ENCODE results near the gene CPTP. TPM values are rescaled to one million over a fixed set of nuclear protein-coding genes. Genes with fewer than 3 reads are reported as not detected.
A peak's percentile ranks its signal among the peaks of the same experiment; 100 is the strongest.

CPTP gene
- total RNA-seq, 1 donor from 2014 or later: 20.4 TPM

DNA sequence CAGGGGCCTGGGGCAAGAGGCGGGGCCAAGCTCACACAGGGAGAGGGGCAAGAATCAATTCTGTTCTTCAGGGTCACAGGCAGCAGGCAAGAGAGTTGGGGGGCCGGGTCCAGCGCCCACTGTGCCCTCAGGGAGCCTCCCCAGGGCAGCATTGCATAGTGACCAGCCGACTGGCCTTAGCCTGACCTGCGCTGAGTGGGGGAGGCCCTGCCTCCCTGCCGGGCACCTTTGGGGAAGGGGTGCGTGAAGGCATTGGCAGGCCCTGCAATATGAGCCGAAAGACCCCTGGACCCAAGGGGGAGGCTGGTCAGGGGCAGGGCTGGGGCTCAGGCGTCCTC is 32.2 kb upstream of the CPTP start:
- no peak for DNase-seq (ENCODE audit: low read depth)

DNA sequence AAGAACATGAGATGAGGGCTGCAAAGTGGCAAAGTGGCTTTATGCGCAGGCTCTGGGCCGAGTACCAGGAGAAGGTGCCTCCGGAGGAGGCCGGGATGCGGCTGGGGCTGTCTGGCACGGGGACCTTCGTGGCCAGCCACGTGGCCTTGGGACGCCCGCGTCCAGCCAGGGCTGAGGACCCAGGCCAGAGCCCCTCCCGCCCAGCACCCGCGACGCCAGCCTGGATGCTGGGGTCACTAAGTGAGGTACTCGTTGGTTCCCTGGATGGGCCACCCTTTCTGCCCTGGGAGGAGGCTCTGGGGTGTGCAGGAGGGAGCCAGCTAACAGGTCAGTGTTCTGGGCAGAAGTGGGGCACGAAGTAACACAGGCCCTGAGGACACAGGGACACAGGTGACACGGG is 31.8 kb upstream of the CPTP start:
- no peak for DNase-seq (ENCODE audit: low read depth)

DNA sequence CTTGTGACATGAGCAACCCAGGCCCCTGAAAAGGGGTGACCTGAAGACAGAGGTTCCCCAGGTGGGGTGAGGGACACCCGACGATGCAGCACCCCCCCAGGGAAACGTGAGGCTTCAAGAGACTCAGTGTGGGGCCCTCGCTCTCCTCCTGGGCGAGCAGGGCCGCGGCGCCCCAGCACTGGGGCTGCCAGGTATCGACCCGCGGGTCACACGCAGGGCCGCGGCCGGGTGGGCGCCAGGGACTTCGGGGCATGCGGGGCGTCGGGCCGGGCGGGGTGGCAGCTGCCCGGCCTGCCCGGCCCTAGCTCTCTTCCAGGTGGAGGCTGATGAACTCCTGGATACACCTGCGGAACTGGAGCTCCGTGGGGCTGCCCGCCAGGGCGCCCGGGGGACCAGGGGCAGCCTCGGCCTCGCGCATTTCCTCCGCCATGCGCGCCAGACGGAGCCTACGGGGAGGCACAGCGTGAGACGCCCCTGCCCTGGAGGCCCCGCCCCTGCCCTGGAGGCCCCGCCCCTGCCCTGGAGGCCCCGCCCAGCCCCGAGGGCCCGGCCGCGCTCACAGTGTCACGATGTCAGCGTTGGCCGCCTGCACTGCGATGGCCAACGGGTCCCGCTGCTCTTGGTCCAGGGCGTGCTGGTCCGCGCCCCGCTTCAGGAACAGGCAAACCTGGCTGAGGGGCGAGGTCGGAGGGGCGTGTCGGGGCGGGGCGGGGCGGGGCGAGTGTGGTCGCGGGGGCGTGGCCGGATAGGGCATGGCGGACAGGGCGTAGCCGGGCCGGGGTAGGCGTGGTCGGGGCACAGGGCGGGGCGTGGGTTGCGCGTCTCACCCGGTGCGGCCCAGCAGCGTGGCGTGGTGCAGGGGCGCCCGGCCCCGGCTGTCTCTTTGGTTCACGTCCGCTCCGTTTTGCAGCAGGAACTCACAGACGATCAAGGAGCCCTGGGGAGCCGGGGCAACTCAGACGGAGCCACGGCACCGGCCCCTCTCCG is 31.0 kb upstream of the CPTP start:
- DNase-seq (ENCODE audit: low read depth): no peak

DNA sequence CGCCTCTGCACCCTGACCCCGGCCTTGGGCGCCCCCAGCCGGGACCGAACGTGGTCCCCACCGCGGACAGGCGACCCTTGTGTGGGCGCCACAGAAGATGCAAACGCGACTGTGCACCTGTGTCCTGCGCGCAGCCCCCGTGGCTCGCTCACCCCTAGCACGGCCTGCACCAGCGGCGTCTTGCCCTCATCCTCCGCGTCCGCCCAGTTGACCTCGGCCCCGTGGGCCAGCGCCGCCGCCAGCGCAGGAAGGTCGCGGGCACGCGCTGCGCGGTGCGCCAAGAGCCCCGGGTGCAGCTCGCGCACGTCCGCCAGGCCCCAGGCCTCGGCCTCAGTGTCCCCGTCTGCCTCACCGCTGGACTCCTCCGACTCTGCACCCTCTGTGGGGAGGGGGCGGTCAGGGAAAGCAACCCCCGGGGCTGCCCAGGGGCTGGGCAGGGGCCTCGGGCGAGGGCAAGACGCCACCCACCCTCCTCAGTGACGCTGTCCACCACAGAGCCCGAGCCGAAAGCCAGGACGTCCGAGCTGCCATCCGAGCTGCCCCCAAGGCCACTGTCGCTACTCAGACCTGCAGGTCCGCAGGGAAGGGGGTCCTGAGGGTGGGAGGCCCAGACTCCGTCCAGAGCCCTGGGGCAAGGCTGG is 30.2 kb upstream of the CPTP start:
- DNase-seq (ENCODE audit: low read depth): no peak

DNA sequence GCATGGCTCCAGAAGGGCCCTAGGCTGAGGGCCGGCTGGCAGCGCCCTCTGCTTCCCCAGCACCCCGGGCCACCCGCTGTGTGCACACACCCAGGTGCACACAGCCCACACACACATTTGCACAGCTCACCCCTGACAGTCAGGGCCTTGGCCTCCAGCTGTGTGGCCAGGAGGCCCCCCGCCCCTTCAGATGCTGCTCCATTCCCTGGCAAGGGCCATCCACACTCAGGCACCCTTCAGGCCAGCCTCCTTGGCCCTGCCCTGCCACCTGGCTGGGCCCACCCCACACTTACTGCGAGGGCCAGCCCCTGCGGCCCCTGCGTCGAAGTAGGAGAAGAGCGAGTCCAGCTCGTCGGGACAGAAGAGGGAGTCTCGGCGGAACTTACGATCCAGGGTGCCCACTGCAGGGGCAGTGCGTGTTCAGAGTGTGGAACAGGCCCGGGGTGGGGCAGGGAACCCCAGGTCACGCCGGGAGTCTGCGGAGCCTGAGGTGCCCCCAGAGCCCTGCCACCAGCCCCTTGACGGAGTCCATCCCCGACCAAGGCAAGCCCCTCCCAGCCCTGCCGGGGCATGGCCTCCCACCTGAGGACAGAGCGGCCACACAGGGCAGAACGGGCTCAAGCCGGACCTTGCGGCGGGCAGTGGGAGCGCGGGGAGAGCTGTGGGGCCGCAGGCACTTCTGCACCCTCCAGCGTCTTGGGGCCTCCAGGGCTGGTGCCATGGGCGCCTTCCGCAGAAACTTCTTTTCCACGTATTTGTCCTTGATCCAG is 29.3 kb upstream of the CPTP start:
- DNase-seq (ENCODE audit: low read depth): no peak

DNA sequence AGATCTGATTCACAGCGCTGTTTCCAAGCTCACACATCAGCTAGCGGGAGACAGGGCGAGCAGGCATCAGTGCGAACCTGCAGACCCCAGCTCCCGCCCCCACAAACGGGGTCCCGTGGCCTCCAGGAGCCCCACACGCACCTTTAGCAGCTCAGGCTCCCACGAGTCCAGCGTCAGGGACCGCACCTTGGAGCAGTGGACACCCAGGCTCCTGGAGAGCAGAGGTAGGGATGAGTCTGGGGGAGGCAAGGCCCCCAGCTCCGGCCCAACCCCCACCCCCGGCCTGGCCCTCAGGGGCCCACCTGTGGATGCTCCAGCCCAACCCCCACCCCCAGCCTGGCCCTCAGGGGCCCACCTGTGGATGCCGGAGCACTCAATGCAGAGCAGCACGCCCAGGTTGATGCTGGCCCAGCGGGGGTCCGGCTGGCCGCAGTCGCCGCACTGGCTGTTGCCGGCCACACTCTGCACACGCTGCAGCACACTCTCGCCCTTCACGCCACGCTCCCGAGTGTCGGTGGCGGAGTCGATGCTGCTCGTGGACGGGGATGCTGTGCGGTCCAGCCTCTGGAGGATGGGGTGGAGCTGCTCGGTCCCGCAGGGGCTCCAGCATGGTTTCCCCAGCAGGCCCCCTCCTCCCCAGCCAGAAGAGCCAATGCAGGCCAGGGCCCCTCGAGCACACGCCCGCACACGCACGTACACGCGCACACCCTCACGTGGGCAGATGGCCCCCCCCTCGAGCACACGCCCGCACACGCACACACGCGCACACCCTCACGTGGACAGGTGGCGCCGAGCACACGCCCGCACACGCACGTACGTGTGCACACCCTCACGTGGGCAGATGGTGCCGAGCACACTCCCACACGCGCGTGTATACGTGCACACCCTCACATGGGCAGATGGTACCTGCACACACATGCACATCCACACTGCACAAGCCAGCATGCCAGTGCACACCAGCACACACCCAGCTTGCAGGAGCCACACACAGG is 28.2 kb upstream of the CPTP start:
- DNase-seq (ENCODE audit: low read depth): no peak

DNA sequence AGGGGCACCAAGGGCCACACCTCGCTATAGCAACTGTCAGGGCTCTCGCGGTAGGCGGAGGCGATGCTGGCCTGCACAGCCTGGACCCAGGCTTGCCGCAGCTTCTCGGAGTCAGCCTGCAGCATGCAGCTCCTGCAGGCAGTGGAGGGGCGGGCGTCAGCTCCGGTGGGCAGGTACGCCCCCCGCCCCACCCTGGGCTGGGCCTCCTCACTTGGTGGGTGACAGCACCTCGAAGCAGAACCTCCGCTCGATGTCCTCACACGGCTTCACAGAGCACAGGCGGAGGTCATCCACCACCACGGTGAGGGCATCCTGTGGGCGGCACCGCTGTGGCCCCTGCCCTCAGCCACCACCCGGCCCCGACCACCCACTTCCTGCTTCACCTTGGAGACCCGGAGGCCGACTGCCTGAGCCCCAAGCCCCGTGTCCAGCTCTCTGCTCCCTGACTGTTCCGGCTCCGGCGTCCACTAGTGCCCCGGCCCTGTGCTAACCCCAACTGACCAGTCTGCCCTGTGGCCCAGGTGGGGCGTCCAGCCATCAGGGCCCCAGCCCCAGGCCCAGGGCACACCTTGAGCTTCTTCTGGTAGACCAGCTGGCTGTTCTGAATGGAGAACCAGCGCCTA is 26.7 kb upstream of the CPTP start:
- DNase-seq (ENCODE audit: low read depth): no peak

DNA sequence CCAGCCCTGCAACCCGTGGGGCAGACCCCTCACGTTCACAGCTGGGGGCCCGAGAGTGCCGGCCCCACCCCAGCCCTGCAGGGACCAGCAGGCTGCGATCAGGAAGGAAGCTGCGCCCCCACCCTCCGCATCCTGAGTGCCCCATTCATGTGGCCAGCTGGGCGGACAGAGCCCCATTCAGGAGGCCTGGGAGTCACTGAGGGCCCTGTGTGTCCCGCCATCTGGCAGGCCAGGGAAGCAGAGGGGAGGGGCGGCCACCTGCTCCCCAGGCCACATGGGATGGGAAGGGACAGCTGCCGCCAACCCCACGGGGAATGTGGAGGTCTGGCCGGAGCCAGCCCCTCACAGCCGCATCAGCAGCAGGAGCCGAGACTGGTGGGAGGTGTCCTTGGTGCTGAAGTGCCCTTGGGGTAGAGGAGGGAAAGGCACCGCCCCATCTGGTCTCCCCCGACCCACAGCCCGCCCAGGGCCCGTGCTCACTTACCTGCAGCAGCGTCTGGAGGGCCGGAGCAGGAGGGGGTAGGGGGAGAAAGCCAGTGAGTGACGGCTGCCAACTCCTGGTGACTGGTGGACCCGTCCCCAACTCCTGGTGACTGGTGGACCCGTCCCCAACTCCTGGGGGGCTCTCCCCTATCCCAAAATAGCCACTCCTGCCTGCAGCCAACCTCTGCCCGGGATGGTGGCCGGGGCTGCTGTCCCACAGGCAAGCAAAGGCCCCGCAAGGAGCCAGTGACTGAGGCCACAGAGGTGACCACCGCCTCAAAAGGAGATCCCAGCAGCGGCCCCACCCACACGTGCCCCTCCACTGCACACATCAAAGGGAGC is 25.5 kb upstream of the CPTP start:
- DNase-seq (ENCODE audit: low read depth): no peak

DNA sequence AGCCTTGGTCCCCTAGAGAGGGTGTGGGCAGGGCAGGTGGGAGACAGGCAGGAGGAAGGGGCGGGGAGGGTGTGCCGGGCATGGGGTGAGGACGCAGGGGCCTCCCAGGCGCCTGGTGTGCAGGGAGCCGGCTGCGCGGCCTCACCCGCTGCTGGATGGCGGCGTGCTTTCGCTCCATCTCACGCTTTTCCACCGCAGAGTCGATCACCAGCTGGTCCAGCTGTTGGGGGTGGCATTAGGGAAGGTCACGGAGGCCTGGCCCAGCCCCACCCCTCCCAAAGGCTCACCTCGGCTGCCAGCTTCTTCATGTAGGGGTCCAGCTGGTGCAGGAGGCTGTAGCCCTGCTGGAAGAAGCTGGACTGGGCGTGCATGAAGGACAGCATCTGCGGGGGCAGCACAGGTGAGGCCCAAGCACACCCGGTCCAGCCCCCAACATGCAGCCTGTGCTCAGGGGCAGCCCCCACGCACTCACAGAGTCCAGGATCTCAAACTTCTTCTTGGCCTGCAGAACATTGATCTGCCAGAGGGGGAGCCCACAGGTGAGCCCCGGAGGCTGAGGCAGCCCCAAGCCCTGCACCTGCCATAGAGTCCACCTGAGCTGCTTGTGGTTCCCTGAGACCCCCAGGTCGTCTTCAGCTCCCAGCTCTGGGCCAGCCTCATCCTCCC is 24.8 kb upstream of the CPTP start:
- DNase-seq (ENCODE audit: low read depth): no peak

DNA sequence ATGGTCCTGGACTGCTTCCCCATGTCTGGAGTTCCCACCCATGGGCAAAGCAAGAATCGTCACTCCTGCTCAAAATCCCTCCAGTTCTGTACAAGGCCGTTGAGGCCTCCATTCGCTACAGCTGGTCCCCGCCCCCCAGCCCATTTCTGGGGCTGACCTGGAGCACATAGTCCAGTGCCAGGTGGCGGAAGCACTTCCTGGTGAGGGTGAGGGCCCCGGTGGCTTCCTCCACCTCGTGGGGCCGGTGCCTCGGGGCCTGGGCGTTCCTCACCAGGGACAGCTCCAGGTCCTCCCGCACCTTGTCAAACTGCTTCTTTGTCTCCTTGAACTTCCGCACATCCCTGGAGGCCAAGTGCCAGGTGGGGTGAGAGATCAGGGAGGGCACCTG is 24.3 kb upstream of the CPTP start:
- DNase-seq (ENCODE audit: low read depth): no peak

DNA sequence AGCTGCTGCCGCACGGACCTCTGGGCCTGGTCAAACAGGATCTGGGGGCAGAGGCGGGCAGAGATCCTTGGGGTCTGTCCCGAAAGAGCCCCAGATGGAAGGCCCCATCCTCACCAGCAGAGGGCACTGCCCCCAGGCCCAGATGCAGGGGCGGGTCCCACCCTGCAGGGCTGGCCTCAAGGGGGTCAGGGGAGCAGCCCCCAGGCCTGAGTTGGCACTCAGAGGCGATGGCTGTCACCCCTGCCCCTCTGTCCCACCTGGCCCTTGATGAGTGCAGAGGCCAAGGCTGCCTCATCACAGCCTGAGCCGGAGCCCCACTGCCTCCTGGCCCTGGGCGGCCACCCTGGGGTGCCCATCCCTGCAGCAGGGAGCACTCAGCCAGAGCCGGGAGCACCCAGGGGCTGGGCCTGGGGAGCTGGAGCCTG is 22.6 kb upstream of the CPTP start:
- DNase-seq (ENCODE audit: low read depth): no peak

DNA sequence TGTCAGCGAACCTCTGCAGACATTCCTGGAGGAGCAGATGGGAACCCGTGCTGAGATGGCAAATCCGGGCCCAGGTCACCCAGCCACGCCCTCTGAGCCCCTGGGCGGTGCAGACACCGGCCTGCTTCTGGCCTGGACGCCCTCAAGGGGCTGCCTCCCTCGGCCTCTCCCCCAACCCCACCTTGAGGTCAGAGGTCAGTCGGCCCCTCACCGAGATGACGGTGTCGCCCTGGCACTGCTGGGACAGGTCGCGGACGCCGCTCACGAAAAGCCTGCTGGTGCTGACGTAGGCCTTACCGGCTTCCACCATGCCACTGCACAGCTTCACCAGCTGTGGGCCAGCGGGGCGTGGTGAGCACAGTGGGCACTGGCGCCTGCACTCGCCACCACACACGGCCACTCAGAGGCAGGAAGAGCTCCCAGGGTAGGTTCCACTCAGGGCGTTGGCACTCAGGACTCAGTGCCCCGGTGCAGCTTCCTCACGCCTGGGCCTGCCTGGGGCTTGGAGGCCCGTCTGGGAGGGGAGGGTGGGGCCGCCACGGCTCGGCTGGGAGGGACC is 21.6 kb upstream of the CPTP start:
- no peak for DNase-seq (ENCODE audit: low read depth)

DNA sequence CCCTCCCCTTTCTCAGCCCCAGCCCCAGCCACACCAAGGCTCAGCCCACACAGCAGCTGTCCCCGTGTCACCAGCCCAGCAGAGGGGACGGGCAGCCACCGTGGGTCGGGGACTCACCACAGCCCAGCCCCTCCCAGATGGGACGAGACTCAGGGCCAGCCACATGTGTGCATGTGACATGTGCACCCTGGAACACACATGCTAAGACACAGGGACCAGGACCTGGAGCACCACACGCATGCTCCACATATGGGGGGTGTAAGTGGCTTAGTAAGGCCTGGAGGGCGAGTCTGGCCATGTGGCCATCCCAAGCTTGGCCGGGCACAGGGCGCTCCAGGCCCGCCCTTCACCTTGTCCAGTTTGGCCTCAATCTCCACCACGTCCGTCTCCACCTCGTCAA is 20.9 kb upstream of the CPTP start:
- DNase-seq (ENCODE audit: low read depth): no peak

DNA sequence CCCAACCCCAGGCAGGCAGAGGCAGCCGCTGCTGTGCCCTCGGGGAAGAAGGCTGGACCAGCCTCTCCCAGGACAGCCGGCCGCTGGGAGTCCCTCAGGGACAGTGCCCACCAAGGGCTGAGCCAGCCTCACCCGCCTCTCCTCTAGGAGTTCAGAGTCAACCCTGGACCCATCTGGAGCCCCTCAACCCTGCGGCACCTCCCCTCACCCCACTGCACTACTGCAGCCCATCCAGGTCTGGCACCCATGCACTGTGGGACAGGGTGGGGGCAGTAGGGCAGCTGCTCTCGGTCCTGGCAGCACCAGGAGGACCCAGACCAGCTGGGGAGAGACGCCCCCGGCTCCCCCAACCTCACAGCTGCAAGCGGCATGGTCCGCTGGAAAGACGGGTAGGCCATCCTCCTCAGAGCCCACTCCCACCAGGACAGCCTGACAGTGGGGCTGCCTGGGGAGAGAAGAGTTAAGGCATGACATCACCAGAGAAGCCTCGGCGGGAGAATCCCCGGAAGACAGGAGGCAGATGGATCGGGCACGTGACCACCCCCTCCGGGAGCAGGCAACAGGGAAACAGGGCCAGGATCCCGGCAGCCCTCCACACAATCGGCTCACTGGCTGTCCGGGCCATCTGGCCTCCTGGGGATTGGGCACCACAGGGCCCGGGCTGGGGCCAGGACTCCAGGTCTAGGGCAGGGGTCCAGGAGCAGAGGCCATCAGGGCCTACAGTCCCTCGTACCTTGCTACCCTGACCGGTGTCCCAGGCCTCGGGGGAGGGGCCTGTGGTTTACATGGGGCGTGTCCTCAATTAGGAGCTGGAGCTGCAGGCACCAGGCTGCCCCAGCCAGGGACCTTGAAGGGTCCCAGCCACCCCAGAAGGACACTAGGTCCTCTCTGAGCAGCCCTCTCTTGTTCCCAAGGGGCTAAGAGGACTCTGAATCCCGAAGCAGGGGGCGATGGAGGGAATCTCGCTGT is 20.0 kb upstream of the CPTP start:
- peak; percentile 38 for DNase-seq (ENCODE audit: low read depth)

DNA sequence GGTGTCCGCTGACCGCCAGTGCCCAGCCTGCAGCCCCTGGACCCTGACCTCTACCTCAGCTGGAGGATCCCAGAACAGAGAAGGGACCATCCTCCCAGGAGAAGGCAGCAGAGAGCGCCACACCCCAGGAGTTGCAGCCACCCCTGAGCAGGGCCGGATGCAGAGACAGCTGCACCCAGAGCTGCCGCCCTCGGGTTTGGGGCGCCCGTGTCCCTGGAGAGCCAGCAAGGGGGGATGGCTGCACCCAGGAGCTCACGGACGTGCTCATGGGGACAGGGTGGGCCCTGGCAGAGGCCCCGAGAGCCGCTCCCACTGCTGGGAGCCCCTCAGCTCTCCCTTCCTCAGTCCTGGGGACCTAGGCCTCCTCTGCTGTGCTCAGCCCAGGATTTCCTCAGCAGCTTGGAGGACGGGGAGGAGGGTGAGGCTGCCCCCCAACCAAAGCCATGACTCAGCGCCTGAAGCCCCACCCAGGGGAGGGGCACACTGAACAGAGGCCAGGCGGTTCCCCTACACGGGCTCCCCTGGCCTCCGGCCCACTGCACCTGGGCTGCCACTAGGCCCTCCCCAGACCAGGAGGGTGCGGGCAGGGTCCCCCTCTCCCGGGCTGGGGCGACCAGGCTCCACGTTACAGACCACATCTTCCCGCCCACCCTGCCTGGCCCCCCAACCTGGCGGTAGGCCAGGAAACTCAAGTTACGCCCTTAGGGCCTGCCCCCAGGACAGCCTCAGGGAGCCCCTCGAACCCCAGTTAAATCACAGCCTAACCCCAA is 19.1 kb upstream of the CPTP start:
- peak; percentile 33 for DNase-seq (ENCODE audit: low read depth)

DNA sequence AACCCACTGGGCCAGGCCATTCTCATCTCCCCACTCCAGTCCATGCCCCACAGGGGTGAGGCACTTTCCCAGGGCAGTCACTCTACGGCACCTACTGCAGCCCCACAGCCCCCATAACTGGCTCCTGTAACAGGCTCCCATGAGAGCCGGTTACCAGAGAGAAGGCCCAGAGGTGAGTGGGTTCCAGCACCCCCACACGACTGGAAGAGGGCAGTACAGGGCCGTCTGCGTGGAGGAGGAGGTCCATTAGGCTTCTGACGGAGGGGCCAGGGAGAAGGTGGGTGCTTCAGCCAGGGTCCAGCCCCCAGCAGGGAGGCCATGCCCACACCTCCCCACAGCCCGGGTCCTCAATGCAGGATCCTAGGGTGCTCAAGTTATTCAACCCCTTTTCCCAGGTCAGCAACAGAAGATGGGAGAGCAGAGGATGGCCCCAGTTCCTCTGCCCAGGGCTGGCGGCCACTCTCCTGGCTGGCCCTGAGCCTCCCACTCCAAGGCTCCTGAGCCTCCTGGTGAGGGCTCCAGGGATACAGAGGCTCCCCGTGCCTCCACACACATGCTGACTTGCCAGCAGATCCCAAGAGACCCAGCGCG is 18.4 kb upstream of the CPTP start:
- no peak for DNase-seq (ENCODE audit: low read depth)
